Glutamatergic neuron (in vitro differentiated cells): ENCODE data around the gene GALNT12. TPM values are rescaled to one million over a fixed set of nuclear protein-coding genes. Genes with fewer than 3 reads are reported as not detected.

ENCODE experiments used
- DNase-seq: peaks from one replicate; pipeline ENCODE4 v3.0.0; 2022
- H3K27ac Mint-ChIP-seq: one replicate; pipeline ENCODE4 v1.8.0; 2020; ENCODE audit warnings: mild to moderate bottlenecking, mixed read lengths, inconsistent platforms; ENCODE audit not compliant: unreplicated experiment
- H3K27me3 Mint-ChIP-seq: one replicate; pipeline ENCODE4 v1.8.0; 2020; ENCODE audit warnings: mild to moderate bottlenecking, moderate library complexity, mixed read lengths, inconsistent platforms; ENCODE audit not compliant: unreplicated experiment
- H3K36me3 Mint-ChIP-seq: one replicate; pipeline ENCODE4 v1.8.0; 2020; ENCODE audit warnings: mild to moderate bottlenecking, mixed read lengths, inconsistent platforms; ENCODE audit not compliant: unreplicated experiment
- H3K4me1 Mint-ChIP-seq: one replicate; pipeline ENCODE4 v1.8.0; 2020; ENCODE audit warnings: mild to moderate bottlenecking, low read depth, mixed read lengths, inconsistent platforms; ENCODE audit not compliant: unreplicated experiment
- H3K4me3 Mint-ChIP-seq: one replicate; pipeline ENCODE4 v1.8.0; 2020; ENCODE audit warnings: mild to moderate bottlenecking, mixed read lengths, inconsistent platforms; ENCODE audit not compliant: unreplicated experiment
- H3K9me3 Mint-ChIP-seq: one replicate; pipeline ENCODE4 v1.8.0; 2020; ENCODE audit warnings: mild to moderate bottlenecking, moderate library complexity, mixed read lengths, inconsistent platforms; ENCODE audit not compliant: unreplicated experiment
- CTCF ChIP-seq: fragments of 200-600 bp; sonication (generic); IDR thresholded peaks from one replicate; pipeline ENCODE4 v1.5.0; 2021; ENCODE audit not compliant: partially characterized antibody, unreplicated experiment
- total RNA-seq: library from RNA; stranded (reverse); fragmentation: NEBNext Ultra II Directional; extraction: Animal tissue kit (Norgen Biotek cat#: 25700); gene quantifications from one replicate; pipeline ENCODE4 v1.2.1, GENCODE V29; 2021; ENCODE audit not compliant: unreplicated experiment

The GALNT12 gene
- total RNA-seq, 1 donor from 2014 or later, result 2.7 TPM

DNA sequence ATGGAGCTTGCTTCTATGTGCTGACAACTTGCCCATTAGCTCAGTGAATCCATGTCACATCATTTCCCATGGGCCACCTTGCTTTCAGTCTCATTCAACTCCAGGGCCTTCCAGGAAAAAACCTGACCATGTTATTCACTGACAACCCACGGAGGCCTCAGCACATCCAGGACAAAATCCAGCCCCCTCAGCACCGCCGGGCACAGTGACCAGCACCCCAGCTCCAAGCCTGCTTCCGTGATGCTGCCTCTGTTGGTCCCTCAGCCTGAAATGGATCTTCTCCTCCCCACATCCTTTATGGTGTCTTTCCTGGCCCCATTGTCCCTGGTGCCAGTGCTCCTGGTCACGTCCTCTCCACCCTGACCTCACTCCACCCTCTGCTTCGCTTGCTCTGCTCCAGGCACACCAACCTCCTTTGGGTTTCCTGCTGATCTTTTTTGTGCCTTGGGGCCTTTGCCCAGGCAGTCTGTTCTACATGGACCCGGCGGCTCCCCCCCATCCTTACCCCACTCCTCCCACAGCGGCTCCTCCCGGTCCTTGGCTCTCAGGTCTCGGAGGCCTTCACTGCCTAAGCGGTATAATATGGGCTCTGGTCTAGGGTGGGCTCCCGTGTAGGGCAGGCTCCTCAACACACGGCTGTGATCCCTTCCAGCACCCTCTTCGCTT is 36.1 kb upstream of the GALNT12 start:
- Mint-ChIP-seq H3K9me3 (peaks cover 6% of the 10 kb centered on the region), H3K36me3 (peaks cover 10% of the 10 kb centered on the region)
- no peak for TF ChIP-seq CTCF

GRCh38 chr9:98772364-98773155 is 34.9 kb upstream of the GALNT12 start:
- Mint-ChIP-seq H3K9me3 (peaks cover 6% of the 10 kb centered on the region), H3K27me3 (peaks cover 2% of the 10 kb centered on the region), H3K36me3 (peaks cover 10% of the 10 kb centered on the region), H3K4me1 (peaks cover 15% of the 10 kb centered on the region), H3K27ac (peak overlapping the region; percentile 33), H3K4me3 (no peak overlapping the region)
- no peak for DNase-seq
- no peak for TF ChIP-seq CTCF

More for the DNA sequence above, 36.1 kb upstream of the GALNT12 start:
- Mint-ChIP-seq H3K27me3 (peaks cover 2% of the 10 kb centered on the region), H3K4me1 (peaks cover 9% of the 10 kb centered on the region), H3K4me3 (no peak overlapping the region), H3K27ac (no peak overlapping the region)
- DNase-seq, result no peak

- peaks cover 21% of the 10 kb centered on the region for H3K4me1 Mint-ChIP-seq
- H3K9me3 Mint-ChIP-seq, result peaks cover 10% of the 10 kb centered on the region
- no peak overlapping the region for H3K4me3 Mint-ChIP-seq
- peaks cover 4% of the 10 kb centered on the region for H3K27me3 Mint-ChIP-seq
- no peak for DNase-seq
- no peak overlapping the region for H3K27ac Mint-ChIP-seq
- H3K36me3 Mint-ChIP-seq, result peaks cover 10% of the 10 kb centered on the region
- TF ChIP-seq CTCF, result no peak
These were observed 33.7 kb upstream of the GALNT12 start for GRCh38 chr9:98773721-98774120.

DNA sequence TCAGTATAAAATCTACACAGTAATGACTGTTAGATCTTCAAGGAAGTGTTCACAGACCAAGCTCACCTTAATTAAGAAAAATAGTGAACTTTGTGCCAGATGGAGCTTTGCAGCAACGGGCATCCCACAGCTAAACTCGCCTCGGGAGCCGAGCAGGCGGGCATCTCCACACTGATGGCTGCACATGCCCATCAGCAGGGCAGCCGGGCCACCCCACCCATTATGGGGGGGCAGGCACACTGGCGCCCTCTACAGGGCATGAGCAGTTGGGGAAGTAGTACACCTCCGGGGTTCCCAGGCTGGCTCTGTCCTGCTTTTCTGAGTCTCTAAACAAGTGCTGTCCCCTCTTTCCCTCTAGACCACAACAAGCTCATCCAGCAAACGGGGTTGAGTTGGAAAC is 32.7 kb upstream of the GALNT12 start:
- DNase-seq, result no peak
- Mint-ChIP-seq H3K27me3 (peaks cover 4% of the 10 kb centered on the region), H3K27ac (no peak overlapping the region), H3K36me3 (peaks cover 10% of the 10 kb centered on the region), H3K9me3 (peaks cover 9% of the 10 kb centered on the region), H3K4me1 (peaks cover 26% of the 10 kb centered on the region), H3K4me3 (no peak overlapping the region)
- TF ChIP-seq CTCF, result peak; percentile 57
